NCI-H510A treated with DMSO at 0.1 percent for 48 hours (cell line): ENCODE results near the gene HM13.
"Not testable (repeated sequence)": the region's sequence is repeated elsewhere in the genome, so short reads cannot be mapped to it uniquely, and the experiment has no call there.

Source experiments
- DNase-seq: peaks from one replicate; lab custom pipeline; 2025; lab: John Stamatoyannopoulos, UW

Gene HM13

DNA sequence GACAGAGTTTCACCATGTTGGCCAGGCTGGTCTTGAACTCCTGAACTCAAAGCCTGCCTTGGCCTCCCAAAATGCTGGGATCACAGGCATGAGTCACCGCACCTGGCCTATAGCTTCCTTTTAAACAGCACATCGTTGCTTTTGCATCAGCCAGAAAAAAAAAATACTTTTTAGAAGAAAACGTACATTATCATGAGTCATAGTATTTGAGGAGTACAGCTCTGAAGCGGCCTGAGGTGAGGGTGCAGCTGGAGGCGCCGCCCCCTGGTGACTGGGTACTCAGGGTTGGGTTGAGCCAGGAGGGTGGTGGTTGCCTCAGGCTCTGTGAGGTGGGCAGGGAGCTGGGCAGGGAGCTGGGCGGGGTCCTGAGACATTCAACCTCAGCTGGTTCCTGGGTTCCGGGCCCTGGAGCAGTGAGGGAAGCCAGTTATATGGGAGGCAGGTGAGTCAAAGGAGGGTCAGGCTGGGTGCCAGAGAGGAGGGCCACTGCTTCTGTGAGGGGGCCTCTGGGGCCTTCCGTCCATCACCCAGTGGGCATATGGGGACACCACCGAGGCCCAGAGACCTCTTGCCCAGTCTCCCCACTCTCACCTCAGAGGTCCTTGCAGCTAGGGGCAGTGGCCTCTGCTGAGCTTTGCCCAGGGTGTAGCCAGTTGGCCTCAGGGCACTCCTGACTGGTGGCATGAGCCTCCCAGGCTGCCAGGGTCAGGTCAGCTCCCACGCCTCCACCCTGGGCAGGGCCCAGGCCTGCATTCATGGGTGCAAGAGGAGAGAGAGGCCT lies 79.2 kb downstream of the HM13 start:
- no peak for DNase-seq

DNA sequence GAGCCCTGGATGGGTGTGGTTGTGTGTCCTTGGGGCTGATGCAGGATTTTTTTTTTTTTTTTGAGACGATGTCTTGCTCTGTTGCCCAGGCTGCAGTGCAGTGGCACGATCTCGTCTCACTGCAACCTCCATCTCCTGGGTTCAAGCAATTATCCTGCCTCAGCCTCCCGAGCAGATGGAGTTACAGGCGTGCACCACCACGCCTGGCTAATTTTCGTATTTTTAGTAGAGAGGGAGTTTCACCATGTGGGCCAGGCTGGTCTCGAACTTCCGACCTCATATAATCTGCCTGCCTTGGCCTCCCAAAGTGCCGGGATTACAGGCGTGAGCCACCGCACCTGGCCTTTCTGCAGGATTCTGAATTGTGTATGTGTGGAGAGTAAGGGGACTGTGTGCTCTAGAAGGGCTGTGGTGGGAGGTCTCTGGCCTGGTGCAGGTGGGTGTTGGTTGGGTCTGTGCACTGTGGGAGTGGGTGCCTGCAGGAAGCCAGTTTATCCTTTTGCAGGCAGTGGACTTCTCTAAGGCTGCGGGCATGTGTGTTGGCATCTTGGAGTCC lies 79.8 kb downstream of the HM13 start:
- no peak for DNase-seq

DNA sequence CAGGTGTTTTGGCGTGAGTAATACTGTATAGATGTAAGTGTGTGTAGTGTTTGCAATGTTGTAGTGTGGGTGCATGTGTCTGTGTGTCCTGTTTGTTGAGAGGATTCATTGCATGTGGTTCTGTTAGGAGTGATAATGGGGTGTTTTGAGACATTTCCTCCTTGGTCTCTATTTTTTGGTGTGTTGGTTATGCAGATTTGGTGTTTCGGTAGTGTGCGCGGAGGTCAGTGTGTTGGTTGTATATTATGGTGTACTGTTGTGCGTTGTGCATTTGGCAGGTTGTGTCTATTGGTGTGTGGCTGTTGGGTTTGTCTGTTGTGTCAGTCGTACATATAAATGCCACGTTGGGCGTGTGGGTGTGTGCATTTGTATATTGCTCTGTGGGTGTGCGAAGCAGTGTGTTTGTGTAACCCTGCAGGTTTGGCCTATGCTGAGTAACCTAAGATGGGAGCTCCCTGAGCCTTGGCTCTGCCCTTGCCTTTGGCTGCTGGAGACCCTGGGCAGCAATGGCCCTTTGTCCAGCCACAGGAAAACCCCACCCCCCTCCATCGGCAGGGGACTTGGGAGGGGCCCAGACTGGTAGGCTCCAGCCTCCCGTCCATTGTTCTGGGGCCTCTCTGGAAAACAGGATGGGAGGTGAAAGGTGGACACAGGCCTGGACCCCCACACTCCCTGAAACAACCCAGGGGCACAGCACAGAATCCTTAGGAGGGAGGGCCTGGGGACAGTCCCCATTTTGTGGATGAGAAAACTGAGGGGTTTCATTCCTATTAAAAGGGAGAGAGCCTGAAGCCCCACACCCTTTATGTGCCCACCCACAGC lies 80.5 kb downstream of the HM13 start:
- DNase-seq = no peak

DNA sequence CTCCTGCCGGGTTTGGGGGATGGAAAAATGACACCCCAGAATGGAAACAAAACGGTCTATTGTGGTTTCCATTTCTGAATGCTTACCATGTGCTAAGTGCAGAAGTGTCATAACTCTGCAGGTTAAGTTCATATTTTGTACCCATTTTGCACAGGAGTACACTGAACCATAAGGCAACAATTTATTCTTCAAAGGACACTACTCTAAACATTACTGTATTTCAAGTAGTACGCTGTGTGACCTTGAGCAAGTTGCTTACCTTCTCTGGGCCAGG lies 81.1 kb downstream of the HM13 start:
- DNase-seq = no peak

DNA sequence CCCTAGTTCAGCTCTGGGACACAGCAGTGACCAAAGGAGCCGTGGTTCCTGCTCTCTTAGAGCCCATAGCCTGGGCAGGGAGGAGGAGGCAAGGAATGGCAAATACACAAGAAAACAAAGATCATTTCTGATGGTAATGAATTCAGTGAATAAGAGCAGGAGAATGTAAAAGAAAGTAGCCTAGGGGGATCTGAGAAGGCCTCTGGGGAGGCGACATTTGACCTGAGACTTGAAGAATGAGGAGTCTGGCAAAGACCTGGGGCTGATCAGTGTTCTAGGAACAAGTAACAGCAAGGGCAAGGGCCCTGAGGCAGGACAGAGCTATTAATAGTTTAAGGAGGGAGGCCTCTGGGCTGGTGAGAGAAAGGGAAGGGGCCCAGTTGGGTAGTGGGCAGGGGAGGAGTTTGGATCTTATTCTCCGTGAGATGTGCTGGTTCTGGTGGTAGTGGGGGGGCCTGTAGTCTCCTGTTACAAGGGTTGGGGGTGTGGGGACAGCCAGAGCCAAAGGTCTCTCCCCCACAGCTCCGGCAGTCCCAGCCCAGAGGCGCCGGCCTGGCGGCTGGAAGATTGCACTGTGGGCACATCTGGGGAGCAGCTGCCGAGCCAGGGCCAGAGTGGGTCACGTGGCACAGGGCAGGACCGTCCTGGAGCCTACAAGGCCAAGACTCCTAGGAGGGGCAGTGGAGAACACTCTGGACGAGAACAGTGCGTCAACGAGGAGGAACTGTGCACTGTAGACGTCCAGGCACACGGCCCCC lies 81.6 kb downstream of the HM13 start:
- DNase-seq = no peak

DNA sequence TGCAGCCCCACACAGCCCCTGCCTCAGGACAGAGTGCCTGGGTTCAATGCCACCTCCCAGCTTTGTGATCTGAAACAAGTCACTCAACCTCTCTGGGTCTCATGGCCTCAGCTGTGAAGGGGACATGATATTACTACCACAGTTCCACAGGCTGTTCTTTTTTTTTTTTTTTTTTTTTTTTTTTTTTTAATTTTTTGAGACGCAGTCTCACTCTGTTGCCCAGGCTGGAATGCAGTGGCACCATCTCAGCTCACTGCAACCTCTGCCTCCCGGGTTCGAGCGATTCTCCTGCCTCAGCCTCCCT lies 82.1 kb downstream of the HM13 start:
- not testable (repeated sequence) for DNase-seq

DNA sequence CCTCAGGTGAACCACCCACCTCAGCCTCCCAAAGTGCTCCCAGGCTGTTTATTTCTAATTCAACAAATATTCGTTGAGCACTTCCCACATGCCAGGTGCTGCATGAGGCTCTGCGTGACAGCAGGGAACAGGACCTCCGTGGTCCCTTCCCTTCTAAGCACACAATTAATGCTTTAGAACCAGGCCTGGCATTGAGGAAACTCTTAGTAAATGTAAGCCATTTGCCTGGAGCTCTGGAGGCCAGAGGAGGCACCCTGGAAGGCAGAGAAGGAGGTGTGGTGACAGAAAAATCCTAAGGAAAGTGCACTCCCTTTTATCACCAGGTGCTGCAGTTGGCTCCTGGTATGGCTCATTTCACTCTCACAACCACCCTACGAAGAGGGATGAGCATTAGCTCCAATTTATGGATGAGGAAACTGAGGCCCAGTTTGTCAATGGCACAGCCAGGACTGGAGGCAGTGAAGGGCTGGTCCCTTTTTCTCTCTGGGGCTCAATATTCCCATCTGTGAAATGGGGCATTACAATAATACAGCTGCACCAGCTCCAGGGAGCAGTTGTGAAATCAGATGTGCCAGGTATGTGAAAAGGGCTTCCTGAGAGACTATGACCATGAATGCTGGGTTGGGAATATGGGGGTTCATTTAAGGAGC lies 82.7 kb downstream of the HM13 start:
- no peak for DNase-seq

DNA sequence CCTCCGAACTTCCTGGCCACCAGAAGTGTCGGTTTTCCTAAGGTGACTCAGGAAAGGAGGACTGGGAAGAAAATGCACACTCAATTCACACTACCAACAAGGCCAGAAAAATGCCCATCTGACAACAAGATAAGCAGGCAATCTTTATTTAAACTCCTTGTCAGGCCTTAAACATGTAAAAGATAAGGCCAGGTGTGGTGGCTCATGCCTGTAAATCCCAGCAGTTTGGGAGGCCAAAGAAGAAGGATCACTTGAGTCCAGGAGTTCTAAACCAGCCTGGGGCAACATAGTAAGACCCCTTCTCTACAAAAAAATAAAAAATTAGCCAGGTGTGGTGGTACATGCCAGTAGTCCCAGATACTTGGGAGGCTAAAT lies 83.2 kb downstream of the HM13 start:
- DNase-seq = no peak

DNA sequence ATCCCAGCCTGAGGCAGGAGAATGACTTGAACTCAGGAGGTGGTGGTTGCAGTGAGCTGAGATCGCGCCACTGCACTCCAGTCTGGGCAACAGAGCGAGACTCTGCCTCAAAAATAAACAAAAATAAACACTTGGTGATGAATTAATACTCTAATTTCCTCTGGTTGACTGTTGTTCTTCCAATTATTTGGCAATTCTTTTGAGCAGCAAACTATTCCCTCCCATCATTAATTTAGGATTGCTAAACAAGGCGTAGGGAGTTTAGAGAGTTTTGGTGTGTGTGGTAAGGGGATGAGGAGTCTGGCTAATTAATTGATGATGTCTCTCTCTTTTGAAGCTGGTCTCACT lies 88.2 kb downstream of the HM13 start:
- no peak for DNase-seq

DNA sequence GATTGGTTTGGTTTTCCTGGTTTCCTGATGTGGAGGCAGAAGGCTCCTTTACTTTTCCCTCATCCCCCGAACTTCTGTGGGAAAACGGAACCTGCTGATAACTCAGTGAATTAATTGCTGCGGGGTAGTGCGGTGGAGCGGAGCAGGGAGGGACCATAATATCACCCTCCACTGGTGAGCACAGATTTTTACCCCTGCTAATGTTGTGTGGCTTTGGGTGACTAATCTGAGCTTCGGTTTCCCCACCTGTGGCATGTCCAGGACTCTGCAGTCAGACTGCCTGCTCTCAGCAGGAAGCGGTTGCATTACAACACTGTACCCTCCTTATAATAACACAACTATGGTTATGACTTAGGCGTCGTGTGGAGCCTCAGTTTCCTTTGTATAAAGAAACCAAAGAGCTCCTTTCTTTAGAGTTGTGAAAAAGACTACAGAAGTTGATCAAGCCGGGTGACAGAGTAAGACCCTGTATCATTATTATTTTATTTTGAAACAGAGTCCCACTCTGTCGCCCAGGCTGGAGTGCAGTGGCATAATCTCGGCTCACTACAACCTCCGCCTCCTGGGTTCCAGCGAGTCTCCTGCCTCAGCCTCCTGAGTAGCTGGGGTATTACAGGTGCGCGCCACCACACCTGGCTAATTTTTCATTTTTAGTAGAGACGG lies 88.7 kb downstream of the HM13 start:
- no peak for DNase-seq

DNA sequence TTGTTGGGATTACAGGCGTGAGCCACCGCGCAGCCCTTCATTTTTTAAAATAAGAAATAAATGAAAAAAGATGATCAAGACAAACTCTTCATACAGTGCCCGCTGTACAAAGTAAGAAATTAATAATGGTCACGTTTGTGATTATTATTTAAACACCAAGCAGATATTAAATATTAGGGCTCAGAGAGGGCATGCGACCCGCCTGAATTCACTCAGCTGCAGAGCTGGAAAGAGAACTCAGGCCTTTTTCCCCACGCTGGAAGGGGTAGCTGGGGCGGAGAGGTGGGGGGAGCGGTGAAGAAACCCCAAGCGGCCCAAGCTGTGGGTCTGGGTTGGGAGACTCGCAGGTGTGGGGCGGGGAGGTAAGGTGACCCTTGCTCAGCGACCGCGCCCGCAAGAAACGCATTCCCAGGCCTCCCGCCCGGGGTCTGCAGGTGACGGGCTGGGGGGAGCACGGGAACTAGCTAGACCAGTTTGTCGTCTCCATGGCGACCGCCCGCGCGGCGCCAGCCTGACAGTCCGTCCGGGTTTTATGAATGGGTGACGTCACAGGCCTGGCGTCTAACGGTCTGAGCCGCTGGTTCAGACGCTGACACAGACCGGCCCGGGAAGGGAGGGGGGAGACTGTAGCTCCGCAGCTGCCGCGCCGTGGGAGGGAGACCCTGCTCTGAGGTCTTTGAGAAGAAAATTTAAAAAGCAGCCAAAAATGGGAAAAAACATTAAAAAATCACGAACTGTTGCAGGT lies 89.8 kb downstream of the HM13 start:
- peak; percentile 95 for DNase-seq

DNA sequence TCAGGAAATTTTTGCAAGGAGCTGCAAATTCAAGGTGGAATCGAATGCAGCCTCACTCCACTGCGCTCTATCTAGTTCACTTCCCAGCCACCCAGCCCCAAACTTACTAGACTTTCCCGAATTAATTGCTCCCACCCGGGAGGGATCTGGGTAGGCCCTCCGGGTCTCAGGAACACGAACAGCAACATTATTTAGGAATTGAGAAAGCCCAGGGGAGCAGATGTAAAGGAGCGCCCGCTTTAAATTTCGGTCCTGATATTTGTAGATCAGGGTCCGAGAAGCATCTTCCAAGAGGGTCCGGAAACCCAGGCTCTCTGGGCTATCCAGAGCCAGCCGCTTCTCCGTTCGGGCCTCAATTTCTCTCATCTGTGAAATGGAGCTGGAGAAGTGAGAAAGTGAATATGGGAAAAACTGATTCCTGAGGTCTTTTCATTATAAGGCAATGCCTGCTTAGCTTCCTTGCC lies 90.4 kb downstream of the HM13 start:
- no peak for DNase-seq

DNA sequence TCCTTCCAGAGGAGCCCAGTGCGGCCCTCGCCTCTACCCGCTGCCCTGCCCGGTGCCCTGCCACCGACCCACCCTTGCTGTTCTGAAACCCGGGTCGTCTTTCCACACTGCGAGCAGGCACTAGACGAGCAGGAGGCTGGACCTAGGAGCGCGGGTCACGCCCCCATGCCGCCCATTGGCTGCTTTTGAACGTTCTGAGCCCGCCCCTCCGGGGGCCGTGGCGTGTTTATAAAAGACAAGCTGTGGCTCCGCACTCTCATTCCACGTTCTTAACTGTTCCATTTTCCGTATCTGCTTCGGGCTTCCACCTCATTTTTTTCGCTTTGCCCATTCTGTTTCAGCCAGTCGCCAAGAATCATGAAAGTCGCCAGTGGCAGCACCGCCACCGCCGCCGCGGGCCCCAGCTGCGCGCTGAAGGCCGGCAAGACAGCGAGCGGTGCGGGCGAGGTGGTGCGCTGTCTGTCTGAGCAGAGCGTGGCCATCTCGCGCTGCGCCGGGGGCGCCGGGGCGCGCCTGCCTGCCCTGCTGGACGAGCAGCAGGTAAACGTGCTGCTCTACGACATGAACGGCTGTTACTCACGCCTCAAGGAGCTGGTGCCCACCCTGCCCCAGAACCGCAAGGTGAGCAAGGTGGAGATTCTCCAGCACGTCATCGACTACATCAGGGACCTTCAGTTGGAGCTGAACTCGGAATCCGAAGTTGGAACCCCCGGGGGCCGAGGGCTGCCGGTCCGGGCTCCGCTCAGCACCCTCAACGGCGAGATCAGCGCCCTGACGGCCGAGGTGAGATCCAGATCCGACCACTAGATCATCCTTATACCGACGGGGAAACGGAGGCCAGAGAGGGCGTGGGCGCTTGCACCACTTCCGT lies 91.0 kb downstream of the HM13 start, which contains the start of gene ID1:
Gene ID1, plus strand, starts transcription at position 259 of the 871 bp plus-strand sequence. Its CDS starts 99 bp downstream, at position 358.
- peak; percentile 90 for DNase-seq

DNA sequence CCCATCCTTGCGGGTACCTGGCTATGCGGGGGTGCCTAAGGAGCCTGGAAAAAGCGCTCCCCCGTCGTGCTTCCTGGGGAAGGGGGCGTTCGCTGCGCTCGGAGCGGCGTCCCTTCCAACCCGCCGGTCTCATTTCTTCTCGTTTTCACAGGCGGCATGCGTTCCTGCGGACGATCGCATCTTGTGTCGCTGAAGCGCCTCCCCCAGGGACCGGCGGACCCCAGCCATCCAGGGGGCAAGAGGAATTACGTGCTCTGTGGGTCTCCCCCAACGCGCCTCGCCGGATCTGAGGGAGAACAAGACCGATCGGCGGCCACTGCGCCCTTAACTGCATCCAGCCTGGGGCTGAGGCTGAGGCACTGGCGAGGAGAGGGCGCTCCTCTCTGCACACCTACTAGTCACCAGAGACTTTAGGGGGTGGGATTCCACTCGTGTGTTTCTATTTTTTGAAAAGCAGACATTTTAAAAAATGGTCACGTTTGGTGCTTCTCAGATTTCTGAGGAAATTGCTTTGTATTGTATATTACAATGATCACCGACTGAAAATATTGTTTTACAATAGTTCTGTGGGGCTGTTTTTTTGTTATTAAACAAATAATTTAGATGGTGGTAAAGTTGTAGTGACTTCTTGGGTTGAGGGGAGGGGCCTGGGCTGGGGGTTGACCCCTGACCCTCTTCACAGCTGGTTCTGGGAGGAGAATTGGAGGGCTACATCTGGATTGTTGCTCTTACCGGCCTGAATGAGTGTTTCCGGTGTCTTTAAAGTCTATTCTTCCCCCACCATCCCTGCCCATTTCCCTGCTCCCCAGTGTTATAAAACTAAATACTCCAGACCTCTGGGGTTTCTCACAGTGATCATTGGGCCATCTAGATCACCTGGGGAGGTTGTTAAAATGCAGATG lies 91.9 kb downstream of the HM13 start:
- no peak for DNase-seq

DNA sequence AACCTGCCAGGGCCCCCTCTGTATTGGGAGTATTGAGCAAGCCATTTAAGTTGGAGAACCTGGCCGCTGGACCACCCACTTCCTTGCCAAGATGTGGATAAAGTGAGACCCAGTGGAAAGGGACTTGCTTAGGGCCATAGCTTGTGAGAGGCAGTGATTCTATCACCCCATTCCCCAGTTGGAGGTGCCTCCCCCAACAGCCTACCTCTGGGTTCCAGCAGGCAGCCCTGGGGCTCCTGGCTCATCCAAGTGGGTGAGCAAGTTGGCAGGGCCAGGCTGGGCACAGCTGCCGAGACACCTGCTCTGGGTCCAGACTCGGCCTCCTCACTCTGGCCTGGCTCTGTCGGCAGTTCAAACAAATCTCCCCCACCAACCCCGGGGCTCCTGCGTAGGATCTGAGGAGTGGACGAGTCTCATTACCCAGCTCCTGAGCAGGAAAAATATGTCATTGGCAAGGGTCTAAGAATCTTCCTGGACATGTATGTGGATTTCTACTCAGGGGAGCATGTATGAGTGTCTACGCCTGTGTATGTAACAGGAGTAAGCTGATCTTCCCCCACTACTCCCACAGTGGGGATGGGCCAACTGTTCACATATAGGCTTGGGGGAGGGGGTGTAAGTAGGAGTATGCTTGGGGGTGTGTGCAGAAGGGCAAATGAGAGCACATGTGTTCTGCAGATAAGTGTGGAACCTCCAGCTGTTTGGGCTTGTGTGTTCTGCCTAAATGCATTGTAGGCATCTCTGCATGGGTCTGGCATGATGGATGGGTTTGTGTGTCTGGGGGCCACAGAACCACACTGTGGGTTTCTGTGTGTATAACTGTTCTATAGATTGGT lies 92.8 kb downstream of the HM13 start:
- no peak for DNase-seq

DNA sequence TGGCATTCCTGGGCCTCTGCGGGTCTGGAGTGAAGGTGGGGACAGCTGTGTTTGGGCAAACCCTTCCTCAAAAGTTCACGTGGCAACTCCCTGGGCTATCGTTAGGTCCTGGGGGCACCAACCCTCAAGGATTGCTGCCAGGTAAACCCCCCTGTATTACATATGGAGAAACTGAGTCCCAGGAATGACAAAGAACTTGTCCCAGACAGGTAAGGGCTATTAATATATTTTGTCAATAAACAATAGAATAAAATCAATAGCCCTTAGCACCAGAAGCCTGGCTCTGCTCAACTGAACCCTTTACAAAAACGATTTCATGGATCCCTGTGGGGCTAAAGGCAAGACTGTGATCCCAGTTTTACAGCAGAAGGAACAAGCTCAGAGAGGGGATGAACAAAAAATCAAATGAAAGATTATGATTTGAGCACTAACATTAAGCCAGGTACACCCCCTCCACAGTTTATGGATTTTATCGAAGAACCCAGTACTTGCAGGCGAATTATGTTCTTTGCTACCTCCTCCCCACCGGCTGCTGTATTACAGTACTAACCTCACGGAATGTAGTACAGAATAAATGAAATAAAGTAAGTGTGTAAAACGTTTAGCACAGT lies 93.5 kb downstream of the HM13 start:
- DNase-seq = no peak

DNA sequence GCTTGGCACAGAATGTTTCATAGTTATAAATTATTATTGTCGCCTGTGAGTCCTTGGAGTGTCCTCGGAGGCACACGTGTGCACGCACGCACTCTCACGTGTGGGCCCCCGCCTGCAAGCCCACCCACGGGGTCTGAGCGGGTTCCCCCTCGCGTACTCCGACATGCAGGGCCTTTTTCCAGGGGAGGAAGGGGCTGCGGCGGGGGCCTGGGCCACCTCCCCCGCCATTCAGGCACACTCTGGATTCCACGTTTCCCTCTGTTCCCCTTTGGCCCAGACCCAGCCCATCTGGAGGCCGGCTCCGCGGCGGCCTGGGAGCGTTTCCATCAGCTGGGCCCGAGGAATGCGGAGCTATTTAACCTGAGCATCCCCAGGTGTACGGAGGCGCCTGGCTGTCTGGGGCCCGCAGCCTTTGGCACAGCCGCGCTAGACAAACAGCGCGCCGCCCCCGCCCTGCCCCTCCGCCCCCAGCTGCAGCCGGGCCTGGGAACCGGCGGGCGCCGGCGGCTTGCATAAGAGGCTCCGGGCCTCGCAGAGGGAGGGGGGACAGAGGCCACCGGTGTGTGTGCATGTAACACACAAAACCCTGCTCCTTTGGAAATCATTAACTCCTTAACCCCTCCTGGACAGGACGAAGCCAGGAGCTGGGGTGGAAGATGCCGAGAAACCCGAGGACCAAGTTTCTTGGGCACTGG lies 94.2 kb downstream of the HM13 start:
- DNase-seq = peak; percentile 67
